ENCODE results near the gene PTH1R. TPM values are rescaled to one million over a fixed set of nuclear protein-coding genes. Genes with fewer than 3 reads are reported as not detected.
A peak's percentile ranks its signal among the peaks of the same experiment; 100 is the strongest.
"Not testable (repeated sequence)": the region's sequence is repeated elsewhere in the genome, so short reads cannot be mapped to it uniquely, and the experiment has no call there.

The PTH1R gene
- total RNA-seq, 1 donor from 2014 or later: under 0.01 TPM

GRCh38 chr3:46910166-46910760 lies 32.7 kb downstream of the PTH1R start:
- DNase-seq (ENCODE audit: low read depth in 2 of 2): no peak

DNA sequence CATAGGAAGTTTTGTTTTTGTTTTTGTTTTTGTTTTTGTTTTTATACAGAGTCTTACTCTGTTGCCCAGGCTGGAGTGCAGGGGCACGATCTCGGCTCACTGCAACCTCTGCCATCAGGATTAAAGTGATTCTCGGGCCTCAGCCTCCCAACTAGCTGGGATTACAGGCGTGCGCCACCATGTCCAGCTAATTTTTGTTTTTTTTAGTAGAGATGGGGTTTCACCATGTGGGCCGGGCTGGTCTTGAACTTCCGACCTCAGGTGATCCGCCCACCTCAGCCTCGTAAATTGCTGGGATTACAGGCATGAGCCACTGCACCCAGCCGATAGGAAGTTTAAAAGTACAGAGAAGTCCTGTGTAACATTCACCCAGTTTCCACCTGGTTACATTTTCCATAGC lies 33.4 kb downstream of the PTH1R start:
- not testable (repeated sequence) for DNase-seq (ENCODE audit: low read depth in 2 of 2)

- DNase-seq (ENCODE audit: low read depth in 2 of 2): no peak
Measured at GRCh38 chr3:46912986-46913385, 35.5 kb downstream of the PTH1R start.

- peak in 1 of 2 donors; percentile 82 for DNase-seq (ENCODE audit: low read depth in 2 of 2)
Measured at GRCh38 chr3:46913644-46914043, 36.1 kb downstream of the PTH1R start.

GRCh38 chr3:46914849-46915248 lies 37.3 kb downstream of the PTH1R start:
- no peak for DNase-seq (ENCODE audit: low read depth in 2 of 2)

DNA sequence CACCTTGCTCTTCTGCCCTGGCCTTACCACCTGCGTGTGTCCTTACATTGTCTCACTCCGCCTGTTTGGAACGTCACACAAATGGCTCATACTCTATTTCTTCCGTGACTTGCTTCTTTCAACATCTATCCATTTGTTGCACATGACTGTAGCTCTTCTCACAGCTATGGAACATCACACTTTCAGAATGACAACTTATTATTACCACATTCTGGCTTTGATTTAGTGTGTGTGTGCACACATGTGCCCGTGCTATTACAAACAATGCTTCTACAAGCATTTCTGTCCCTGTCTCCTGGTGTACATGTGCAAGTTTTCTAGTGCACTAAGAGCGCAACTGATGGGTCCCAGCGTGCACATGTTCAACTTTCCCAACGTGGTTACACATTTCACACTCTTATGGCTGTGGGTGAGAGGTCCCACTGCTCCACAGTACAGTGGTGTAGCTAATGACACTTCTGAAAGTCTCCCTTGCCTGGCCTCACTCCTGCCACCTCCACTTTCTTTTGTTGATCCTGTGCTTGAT lies 37.8 kb downstream of the PTH1R start:
- DNase-seq (ENCODE audit: low read depth in 2 of 2): no peak

GRCh38 chr3:46916278-46916677 lies 38.8 kb downstream of the PTH1R start:
- DNase-seq (ENCODE audit: low read depth in 2 of 2): no peak

DNA sequence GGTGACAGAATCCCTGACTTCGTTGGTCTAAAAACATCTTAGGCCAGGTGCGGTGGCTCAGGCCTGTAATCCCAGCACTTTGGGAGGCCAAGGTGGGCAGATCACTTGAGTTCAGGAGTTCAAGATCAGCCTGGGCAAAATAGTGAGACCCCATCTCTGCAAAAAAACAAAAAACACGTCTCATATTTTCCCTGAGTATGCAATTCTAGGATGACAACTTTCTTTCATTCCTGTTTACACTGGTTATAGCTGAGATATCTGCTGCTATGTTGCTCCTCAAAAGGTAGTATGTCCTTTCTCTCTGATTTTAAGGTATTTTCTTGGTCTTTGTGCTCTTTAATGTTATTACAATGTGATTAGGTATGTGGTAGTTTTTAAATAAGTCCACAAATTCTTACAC lies 39.3 kb downstream of the PTH1R start:
- no peak for DNase-seq (ENCODE audit: low read depth in 2 of 2)

DNA sequence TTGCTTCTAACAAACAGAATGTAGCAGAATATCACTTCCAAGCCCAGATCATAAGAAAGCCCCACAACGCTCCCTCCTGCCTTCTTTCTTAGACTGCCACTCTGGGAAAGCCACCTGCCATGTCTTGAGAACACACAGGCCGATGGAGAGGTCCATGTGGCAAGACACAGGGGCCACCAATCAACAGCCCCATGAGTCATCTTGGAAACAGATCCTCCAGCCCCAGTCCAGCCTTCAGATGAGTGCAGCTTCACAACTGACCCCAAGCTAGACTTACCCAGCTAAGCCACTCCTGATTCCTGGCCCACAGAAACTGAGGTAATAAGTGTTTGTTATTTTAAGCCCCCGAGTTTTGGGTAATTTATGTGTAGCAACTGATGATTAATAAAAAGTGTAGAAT lies 39.7 kb downstream of the PTH1R start:
- DNase-seq (ENCODE audit: low read depth in 2 of 2): no peak

GRCh38 chr3:46918202-46918601 lies 40.7 kb downstream of the PTH1R start:
- no peak for DNase-seq (ENCODE audit: low read depth in 2 of 2)

DNA sequence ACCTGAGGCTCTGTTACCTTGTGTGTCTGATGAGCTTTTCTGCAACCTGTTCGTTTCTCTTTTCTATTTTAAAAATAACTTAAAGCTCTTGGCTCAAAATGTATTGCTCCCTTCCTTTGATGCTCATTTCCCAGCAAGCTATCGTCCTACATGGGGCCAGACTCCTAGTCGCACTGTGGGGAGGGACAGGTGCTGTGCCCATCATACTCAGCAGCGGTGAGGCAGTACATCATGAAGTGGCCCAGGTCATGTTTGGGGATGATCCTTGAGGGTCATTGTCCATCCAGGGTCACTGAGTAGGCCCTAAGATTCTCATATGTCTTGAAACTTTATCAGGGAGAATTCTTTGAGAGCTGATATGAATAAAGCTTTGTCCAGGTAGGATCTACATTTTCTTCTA lies 41.1 kb downstream of the PTH1R start:
- DNase-seq (ENCODE audit: low read depth in 2 of 2): no peak

DNA sequence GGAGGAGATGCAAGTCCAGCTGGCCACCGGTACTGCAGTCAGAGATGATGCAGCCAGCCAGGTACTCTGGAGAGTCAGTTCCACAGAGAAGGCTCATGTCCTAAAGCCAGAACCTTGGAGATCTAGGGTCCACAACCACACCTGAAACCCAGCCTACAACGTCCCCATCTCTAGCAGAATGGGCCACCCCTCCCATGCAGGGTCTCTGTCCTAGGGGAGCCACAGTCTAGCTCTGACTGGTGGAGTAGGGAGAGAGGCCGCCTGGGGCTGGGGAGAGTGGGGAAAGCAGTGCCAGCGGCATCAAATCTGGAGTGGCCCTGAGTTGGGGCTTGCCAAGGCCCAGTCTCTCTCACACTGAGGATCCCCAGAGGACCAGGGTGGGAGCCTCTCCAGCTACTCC lies 43.5 kb downstream of the PTH1R start:
- no peak for DNase-seq (ENCODE audit: low read depth in 2 of 2)

DNA sequence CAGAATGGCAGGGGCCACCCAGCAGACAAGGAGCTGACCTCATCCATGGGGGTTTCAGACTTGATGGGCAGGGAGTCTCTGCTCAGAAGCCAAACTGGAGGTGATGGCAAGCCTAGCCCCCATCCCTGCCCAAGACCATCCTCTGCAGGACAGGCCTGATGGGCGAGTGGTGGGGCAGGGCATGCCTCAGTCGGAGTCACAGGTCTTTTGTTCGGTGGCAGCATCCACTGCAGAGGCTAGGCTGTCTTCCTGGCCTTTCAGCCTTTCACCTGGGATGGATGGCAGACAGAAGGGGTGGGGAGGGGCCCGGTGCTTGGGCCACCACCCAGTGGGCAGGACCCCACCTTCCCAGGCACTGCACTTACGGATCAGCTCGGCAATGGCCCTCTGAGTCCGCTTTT lies 44.4 kb downstream of the PTH1R start:
- no peak for DNase-seq (ENCODE audit: low read depth in 2 of 2)

DNA sequence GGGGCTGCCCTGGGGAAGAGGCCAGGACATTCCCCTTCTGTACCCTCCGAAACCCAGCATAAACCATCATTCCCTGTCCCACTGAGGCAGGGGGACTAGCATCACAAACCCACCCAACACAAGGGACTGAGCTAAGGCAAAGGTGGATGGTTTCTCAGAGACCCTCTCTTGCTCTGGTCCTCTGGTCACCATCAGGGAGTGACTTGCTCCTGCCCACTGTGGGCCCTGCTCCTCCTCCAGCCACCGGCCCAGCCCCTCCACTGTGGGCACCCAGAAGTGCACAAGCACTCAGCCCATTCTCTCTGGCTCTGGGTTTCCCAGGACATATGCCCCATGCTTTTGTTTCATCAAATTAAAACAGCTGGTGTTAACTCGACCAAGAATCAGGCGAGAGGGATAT lies 44.9 kb downstream of the PTH1R start:
- DNase-seq (ENCODE audit: low read depth in 2 of 2): no peak

- DNase-seq (ENCODE audit: low read depth in 2 of 2): no peak
Measured at GRCh38 chr3:46922871-46923558, 45.5 kb downstream of the PTH1R start.

GRCh38 chr3:46923559-46924350 lies 46.2 kb downstream of the PTH1R start:
- peak in 1 of 2 donors; percentile 56 for DNase-seq (ENCODE audit: low read depth in 2 of 2)

DNA sequence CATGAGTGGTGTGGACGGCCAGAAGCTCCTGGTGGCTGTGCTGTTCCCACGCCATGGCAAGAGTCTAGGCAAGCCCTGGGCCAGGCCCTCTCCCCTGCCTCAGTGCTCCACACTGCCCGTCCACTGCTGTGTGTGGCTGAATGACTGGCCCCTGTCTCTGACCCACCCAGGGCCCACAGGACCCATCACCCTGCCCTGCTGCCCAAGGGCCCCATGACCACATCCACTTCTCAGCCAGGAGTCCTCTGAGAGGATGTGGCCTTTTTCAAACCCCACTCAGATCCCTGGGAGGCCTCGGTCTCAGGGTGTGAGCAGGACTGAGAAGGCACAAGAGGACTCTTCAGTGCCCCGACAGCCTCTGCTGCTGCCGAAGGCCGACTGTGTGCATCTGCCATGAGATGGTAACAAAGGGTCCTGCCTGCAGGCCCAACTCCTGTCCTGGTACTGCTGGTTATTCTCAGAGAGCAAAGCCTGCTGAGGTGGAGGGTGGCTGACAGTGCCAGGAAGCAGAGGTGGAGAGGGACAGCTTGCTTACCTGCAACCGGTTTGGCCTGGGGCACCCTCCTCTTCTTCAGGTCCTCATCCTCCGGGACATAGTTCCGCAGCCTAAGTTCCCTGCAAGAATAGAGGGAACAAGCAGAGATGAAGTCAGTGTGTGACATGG lies 47.5 kb downstream of the PTH1R start:
- DNase-seq (ENCODE audit: low read depth in 2 of 2): no peak

- DNase-seq (ENCODE audit: low read depth in 2 of 2): no peak
Measured at GRCh38 chr3:46925585-46925934, 48.0 kb downstream of the PTH1R start.

DNA sequence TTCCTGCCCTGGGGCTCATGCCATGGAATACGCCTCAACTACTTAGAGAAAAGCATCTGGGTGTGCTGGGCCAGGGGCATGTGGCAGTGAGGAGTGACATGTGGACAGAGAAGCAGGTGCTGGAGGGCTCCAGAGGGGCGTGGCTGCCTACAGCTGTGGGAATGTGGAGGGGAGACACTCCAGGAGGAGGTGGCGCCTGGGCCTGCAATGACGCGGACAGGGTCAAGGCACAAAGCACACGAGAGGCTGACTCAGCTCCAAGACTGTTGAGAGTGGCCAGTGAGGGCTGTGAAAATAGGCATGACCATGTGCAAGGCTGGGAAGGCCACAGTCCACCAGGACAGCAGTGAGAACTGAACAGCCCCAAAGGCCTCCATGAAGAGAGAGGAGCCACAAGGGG lies 48.5 kb downstream of the PTH1R start:
- DNase-seq (ENCODE audit: low read depth in 2 of 2): peak in 1 of 2 donors; percentile 51

DNA sequence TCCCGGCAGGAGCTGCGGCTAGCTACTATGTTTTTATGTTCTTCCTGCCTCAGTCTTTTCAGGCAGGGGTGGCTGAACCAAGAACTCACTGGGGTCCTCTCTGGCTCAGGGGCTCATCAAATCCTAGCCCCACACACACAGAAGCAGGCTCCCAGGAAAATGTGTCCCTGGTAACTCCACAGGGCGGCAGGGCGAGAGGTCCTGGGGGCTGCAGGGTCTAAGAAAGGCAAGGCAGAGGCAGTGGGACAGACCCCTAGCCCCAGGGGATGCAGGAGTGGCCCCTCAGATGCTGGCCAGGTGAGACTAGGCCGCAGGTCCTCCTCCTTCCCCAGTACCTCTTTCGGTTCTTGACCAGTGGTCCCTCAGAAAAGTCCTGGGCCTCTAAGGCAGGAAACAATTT lies 48.9 kb downstream of the PTH1R start:
- no peak for DNase-seq (ENCODE audit: low read depth in 2 of 2)

DNA sequence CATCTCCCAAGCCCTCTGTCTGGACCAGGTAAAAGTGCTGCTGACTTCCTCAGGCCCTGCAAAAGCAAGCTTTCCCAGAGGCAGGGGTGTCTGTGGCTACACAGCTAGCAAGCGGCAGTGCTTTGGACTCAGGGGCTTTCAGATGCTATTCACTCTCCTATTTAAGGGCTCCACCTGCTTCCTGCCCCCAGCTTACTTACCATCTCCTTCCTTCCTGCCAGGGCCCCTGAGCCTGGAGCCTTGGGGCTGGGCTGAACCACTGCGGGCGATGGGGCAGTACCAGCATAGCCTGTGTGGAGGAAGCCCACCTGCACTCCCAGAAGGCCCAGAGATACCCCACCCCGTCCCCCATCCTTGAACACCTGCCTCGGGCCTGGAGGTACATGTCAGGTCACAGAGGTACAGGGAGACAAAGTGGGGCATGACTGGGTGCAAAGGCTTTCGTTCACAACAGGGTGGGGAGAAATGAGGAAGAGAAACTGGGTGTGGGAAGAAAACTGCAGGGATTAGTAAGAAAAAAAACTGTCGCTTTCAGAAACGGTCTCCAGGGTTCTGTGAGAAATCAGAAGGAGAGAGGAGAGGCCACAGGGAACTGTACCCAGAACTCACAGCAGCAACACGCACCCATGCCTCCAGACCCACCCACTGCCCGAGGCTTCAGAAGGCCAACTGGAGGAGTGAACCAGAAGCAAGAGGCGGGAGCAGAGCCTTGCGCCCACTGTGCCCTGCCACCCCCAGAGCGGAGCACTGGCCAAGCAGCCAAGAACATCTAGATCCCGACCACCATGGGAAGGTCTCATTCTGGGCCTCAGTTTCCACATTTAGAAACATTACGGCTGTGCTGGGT lies 49.6 kb downstream of the PTH1R start:
- peak in 1 of 2 donors; percentile 46 for DNase-seq (ENCODE audit: low read depth in 2 of 2)
